ENCODE results near the gene WDHD1.
"Not testable (repeated sequence)": the region's sequence is repeated elsewhere in the genome, so short reads cannot be mapped to it uniquely, and the experiment has no call there.

The WDHD1 gene

DNA sequence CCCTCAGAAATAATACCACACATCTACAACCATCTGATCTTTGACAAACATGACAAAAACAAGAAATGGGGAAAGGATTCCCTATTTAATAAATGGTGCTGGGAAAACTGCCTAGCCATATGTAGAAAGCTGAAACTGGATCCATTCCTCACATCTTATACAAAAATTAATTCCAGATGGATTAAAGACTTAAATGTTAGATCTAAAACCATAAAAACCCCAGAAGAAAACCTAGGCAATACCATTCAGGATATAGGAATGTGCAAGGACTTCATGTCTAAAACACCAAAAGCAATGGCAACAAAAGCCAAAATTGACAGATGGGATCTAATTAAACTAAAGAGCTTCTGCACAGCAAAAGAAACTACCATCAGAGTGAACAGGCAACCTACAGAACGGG, 74.1 kb downstream of the WDHD1 start:
- not testable (repeated sequence) for FAIRE-seq

DNA sequence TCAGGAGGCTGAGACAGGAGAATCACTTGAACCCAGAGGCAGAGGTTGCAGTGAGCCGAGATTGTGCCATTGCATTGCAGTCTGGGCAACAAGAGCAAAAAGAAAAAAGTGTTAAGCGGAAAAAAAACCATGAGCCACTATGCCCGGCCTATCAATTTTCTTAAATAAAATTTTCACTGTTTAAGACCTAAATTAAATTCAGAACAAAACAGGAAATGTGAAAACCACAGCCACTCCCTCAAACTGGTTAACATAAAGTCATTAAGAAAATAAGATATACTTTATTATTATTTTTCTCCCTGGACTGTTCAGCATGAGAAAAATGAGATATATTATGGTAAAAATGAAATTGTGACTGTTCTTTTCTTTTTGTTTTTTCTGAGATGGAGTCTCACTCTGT, 79.7 kb downstream of the WDHD1 start:
- no peak for FAIRE-seq

DNA sequence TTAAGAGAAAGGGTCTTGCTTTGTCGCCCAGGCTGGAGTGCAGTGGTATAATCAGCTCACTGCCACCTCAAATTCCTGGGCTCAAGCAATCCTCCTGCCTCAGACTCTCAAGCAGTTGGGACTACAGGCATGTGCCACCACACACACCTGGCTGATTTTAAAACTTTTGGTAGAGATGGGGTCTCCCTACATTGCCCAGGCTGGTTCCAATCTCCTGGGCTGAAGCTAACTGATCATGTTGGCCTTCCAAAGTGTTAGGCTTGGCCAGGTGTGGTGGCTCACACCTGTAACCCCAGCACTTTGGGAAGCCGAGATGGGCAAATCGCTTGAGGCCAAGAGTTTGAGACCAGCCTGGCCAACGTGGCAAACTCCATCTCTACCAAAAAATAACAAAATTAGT, 80.4 kb downstream of the WDHD1 start:
- FAIRE-seq = no peak

DNA sequence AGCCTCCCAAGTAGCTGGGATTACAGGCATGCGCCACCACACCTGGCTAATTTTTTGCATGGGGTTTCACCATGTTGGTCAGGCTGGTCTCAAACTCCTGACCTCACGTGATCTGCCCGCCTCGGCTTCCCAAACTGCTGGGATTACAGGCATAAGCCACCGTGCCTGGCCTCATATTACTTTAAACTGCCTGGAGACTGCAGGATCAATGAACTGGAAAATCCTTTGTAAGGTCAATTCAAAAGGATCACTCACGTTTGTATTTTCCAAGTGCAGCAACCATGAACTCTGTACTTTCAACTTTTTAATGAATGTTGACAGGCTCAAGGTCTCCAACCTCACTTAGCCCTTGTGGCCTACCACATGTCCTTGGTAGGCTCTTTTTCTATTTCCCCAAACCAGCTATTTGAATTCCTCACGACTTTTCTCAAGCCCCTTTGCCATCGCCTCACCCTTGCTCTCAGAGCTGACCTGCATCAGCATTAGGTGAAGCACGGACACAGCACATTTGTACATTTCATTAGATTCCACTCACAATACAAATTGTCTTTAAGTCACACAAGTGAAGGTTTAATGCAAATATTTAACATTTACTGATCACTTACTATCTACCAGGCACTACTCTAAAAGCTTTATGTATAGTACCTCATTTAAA, 82.0 kb downstream of the WDHD1 start:
- FAIRE-seq = no peak

DNA sequence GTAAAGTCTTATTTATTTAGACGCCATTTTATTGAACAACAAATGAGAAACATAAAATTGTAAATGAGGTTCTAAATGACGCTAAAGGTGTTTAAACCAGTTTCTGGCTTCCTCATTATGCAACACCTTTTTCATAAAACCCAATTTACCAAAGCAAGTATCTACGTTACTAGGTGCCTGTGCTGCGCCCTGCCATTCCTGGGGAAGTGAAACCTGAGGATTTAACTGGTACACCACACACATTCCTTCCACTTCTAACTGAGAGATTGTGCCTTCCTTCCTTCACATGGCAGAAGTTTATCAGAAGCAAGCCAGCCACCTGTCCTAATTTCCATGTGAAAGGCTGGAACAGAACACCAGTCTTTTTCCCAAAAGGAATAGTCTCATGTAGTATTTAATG, 84.0 kb downstream of the WDHD1 start:
- no peak for FAIRE-seq

DNA sequence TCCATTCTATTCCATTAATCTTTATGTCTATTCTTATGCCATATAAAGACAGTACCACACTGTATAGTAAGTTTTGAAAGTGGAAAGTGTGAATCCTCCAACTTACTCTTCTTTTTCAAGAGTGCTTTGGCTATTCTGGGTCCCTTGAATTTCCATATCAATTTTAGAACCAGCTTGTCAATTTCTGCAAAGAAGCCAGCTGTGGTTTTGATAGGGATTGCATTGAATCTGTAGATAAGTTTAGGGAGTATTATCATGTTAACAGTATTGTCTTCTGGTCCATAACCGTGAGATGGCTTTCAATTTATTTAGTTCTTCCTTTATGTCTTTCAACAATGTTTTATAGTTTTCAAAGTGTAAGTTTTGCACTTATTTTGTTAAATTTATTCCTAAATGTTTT, 90.1 kb downstream of the WDHD1 start:
- no peak for FAIRE-seq

DNA sequence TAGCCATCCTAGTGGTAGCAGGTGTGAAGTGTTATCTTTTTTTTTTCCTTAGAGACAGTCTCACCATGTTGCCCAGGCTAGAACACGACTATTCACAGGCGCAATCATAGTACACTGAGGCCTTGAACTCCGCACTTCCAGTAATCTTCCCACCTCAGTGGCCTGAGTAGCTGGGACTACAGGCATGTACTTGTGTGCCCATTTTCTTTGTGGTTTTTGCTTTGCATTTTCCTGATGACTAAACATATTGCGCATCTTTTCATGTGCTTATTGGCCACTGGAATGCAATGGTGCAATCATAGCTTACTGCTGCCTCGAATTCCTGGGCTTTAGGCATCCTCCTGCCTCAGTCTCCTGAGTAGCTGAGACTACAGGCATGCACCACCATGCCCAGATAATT, 90.9 kb downstream of the WDHD1 start:
- no peak for FAIRE-seq

DNA sequence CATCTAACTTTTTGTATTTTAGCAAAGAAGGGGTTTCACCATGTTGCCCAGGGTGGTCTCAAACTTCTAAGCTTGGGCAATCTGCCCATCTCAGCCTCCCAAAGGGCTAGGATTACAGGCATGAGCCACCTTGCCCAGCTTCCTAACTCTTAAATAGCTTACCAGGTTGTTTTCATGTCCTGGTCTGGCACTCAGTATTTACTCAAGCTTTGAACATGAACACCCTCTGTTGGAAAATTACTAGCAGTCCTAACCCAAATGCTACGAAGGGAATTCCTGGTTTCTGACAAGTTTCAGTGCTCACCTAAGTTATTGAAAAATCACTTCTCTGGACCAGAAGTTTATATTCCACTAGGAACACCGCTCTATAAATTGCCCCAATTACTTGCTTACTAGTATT, 91.8 kb downstream of the WDHD1 start:
- FAIRE-seq = no peak

DNA sequence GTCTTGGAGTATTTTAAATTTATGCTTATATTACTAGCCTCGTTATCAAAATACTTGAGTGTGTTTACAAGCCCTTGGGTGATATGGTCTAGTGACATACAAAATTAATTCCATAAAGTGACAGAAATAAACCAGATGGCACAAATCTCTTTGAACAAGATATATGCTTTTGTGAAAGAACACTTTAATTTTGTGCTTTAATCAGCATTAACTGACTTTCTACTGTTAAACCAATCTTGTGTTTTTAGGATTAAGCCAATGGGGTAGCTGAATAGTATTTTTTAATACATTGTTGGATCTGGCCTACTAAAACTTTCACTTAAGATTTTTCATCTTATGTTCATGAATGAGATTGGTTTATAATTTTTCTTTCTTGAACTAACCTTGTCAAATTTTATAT, 93.9 kb downstream of the WDHD1 start:
- no peak for FAIRE-seq

DNA sequence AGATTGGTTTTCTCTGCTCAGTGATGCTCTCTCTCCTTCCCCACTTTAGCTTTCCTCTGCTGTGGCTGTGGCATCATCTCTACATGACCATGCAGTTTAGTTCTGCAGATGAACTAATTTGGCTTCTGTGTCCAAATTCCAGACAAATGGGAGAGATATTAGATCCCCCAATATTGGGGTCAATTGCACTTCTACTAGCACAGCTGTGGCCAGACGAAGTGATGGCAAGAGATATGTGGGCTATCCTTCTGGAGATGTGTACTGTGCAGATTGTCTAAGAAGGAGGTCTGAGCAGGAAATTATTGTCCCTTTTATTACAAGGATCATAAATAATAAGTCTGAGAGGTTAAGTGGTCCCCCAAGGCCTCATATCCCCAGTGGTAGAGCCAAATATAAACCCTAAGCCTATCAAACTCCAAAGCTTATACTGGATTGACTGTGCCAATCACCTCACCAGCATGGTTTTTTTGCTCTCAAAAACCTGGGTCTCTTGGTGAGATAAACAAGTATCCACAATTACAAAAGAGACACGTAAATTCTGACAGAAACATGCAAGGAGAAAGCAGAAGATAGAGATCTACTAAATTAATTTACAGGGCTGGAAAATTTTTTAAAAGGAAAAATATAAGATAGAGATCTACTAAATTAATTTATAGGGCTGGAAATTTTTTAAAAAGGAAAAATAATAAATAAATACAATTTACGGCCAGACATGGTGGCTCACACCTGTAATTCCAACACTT, 95.1 kb downstream of the WDHD1 start:
- no peak for FAIRE-seq

DNA sequence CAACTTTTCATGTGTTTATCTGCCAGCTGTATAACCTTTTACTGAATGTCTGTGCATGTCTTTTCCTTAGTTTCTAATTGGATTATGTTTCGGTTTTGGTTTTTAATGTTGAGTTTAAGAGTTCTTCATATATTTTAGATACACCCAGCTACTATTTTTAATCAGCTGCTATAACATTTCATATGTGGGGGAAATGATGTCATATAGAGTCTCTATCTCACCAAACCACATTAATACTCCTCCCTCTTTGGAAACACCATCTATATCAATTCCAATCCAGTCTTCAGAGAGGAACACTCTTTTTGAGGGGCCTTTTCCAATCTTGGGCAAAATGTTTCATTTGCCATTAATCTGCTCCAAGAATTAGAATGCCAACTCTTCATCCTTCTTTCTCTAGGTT, 95.8 kb downstream of the WDHD1 start:
- FAIRE-seq = no peak

DNA sequence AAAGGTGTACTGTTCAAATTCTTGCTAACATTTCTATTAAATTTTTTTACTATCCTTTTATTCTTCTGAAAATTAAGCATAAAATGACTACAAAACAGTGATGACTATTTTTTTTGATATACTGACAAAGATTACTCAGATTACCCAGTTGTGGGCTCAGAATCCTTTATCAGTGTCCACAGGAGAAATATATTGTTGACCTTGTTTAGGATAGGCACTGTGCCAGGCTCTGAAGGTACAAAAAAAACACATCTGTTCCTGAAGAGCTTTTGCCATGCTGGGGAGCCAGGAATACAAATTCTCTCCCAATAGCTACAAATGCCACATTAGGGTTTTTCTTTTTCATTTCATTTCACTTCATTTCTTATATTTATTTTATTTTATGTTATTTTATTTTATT, 97.3 kb downstream of the WDHD1 start:
- no peak for FAIRE-seq

DNA sequence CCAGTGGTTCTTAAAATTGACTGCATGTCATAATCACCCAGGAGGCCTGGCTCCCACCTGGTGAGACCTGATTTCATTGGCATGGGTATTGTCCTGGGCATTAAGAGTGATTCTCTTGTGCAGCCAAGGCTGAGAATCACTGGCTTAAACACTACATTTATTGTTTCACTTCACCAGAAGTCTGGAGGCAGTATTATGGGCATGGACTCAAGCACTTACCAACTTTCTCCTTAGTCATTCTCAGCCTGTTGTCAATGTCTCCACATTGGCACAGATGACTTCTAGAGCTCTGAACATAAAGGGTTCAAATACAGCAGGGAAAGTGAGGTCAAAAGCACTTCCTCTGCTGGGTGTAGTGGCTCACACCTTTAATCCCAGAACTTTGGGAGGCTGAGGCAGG, 98.7 kb downstream of the WDHD1 start:
- FAIRE-seq = no peak

DNA sequence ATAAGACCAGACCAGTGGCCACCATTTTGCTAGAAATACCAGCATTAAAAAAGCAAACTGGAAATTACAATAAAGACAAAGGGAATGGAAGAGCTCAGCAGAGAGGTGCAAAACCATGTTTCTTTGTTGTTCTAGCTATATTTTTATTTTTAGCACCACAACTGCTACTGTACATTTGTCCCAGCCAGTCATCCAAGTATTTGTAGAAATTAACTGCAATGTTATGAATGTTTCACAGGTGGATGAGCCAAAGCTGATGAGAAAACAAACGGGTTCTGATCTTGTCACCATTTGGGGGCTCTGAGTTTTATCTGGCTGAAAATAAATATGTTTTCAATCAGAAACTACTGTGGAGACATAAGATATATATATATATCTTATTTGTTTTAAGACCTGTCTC, 99.3 kb downstream of the WDHD1 start:
- FAIRE-seq = no peak

DNA sequence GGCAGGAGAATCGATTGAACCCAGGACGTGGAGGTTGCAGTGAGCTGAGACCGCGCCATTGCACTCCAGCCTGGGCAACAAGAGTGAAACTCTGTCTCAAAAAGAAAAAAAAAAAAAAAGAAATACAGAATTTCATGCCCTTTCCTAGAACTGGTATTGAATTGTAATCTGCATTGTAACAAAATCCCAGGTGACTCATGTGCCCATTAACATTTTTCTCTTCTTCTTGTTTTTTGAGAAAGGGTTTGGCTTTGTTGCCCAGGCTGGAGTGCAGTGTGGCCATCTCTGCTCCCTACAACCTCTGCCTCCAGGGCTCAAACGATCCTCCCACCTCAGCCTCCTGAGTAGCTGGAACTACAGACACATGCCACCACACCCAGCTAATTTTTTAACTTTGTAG, 100.3 kb downstream of the WDHD1 start:
- FAIRE-seq = not testable (repeated sequence)

DNA sequence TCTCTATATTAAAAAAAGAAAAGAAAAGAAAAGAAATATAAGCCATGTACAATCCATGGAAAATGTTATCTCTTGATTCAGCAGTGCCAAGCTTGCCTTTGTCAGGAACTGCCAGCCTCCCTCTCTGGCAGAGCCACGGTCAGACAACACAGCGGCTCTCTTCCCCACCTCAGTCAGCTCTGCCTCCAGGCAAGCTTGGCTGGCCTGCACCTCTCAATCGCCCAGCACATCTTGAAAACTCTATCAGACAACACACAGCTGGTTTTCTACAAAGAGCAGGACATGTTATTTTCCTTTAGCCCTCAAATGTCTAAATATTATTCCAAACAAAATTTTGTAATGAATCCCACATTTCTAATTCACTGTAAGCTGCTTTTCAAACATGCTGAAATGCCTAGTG, 104.3 kb downstream of the WDHD1 start:
- FAIRE-seq = no peak

DNA sequence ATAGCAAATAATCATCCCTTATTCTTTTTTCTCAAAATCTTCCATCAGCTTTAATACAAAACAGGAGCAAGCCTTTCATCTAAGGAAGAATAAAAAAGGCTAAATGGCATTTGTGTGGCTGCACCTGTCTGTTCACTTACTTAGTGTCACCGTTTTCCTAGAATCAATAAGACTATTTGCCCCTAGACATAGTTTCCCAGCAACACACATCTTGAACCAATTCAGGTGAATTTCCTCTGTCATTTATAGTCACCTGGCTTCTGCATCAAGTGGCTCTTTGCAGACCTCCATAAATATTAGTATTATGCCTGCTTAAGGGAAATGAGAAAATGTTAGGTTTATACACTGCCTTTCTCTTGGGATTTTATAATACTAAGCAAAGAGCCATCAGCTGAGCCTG, 106.8 kb downstream of the WDHD1 start:
- no peak for FAIRE-seq

DNA sequence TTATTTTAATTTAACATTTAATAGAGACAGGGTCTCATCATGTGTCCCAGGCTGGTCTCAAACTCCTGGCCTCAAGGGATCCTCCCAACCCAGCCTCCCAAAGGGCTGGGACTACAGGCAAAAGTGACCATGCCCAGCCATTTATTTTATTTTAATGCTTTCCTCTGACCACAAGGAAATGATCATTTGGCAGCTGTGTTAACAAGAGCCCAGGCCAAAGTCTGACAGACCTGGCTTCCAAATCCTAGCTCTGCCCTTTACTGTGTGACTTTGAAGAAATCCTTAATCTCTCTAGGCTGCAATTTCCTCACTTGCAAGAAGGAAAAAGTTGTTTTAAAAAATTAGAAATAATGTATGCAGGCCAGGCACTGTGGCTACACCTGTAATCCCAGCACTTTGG, 107.6 kb downstream of the WDHD1 start:
- FAIRE-seq = no peak

DNA sequence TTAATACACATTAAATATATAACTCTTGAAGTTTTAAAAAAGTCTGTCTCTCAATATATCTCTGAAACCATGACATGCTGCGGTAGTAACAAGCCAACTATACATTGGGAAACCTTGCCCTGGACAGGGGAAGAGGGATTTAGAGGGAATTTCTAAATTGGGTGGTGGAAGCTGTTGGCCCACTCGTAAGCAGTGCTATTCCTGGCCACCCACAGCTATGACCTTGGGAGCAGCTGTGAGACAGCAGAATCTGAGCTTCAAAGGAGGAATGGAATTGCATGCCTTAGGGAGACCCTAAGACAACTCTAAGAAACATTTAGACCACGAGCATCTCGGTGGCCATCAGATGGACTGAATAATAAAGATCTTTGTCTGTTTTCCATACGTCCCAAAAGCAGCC, 108.5 kb downstream of the WDHD1 start:
- no peak for FAIRE-seq

DNA sequence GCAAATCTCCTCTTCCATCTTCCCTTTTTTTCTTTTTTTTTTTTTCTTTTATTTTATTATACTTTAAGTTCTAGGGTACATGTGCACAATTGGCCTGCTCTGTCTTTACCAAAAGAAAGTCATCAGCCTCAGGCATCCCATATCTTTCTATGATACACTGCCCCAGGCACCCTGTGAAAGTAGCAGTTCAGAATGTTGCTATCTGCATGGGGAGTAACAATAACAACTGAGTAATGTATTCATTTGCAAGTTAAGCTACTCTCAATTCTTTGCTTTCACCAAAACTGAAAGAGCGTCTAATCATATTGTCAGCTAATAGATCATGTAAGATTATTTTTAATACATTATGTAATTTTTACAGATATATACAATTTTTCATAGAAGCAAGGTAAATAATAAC, 110.8 kb downstream of the WDHD1 start:
- no peak for FAIRE-seq

DNA sequence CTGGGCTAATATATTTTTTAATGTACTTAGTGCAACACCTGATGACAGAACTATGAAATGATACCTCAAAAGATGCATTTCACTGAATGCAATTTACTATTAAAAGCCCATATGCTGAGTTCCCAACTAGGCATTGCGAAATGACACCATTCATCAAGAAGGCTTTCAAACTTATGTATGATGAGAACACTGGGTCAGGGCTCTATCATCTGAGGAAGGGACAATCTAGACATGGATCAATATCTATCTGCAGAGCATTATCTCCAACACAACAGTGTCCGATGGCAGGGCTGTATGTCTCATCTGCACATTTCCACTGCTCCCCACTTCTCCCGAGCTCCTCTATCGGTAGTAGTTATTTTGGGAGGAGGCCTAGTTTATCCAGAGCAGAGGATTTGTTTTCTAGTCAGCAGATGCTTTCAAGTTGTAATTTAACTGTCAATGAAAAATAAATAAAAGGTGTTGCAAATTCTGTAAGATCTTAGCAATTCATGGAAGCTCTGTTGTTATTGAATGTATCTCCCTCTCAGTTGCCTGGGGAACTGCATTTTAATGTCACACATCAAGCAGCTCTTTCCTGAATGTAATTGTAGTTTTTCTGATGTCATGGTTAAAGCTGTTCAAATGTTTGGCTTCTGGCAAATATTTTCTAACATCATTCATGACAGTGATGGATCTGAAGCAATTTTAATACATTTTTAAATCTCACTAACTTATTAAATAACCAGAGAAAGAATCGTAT, 116.9 kb downstream of the WDHD1 start:
- peak; percentile 15 for FAIRE-seq

DNA sequence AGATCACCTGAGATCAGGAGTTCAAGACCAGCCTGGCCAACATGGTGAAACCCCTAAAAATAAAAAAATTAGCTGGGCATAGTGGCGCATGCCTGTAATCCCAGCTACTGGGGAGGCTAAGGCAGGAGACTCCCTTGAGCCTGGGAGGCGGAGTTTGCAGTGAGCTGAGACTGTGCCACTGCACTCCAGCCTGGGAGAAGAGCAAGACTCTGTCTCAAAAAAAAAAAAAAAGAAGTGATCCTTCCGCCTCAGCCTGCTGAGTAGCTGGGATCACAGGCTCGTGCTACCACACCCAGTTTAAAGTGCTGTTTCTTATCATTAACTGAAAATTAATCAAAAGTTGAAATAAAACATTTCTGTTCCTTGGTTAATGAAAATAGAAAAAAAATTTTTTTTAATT, 117.9 kb downstream of the WDHD1 start:
- not testable (repeated sequence) for FAIRE-seq

DNA sequence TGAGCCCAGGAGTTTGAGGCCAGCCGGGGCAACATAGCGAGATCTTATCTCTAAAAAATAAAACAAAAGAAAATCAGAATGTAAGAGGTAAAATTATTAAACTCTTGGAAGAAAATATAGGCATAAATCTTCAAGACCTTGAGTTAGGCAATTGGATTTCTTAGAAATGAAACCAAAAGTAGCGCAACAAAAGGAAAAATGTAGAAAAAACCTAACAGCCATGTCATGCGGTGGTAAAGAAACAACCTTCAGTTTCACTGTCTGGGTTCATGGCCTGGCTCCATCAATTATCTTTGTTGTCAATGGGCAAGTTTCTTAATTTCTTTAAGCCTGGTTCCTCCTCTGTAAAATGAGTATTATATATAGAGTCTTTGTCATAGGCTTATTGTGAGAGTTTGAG, 118.7 kb downstream of the WDHD1 start:
- FAIRE-seq = no peak

DNA sequence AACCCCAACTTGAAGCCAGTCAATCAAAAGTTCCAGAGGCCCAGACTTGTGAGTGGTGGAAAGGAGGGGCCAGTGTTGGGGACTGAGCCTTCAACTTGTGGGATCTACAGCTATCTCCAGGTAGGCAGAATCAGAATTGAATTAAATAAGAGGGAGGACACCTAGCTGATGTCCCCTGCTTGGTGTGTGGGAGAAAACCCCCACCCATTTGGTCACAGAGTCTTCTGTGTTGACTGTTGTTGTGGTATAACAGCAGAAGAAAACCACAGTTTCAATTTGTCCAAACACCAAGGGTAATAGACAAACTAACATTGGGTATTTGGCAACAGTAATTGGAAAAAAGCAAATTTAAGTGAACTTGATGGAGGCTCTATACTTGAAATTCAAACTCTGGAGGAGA, 120.8 kb downstream of the WDHD1 start:
- no peak for FAIRE-seq
